Right lobe of liver (tissue), 6 donors: Measurements from ENCODE around the gene BMPER. TPM values are rescaled to one million over a fixed set of nuclear protein-coding genes. Genes with fewer than 3 reads are reported as not detected.

ENCODE experiments used
- ATAC-seq, 4 donors: fragments of 200-7000 bp; cut with Tn5 transposase; one replicate each; pipeline ENCODE4 v1.9.1; 2020; ENCODE audit warnings: mild to moderate bottlenecking in 4 of 4, moderate library complexity in 4 of 4
- DNase-seq, 3 donors: peaks; one replicate each; pipeline ENCODE4 v3.0.0-alpha.2; 2020
- H3K27ac ChIP-seq, 3 donors: fragments of 200-600 bp; one replicate each; pipeline ENCODE4 v1.8.0; 2022
- H3K27me3 ChIP-seq, 2 donors: fragments of 200-600 bp; one replicate each; pipeline ENCODE4 v1.8.0; 2022
- H3K36me3 ChIP-seq, 4 donors: fragments of 200-600 bp; sonication (generic) in 1 of 4; one replicate each; pipeline versions ENCODE4 v1.5.1 to v1.8.0; 2017 to 2022; ENCODE audit warnings: control low read depth in 1 of 4
- H3K4me1 ChIP-seq, 4 donors: fragments of 200-600 bp; sonication (generic) in 1 of 4; one replicate each; pipeline versions ENCODE4 v1.5.1 to v1.8.0; 2017 to 2022; ENCODE audit warnings: control low read depth in 1 of 4
- H3K4me3 ChIP-seq, 3 donors: fragments of 200-600 bp; one replicate each; pipeline ENCODE4 v1.8.0; 2022
- H3K9me3 ChIP-seq, 4 donors: fragments of 200-600 bp; sonication (generic) in 1 of 4; one replicate each; pipeline versions ENCODE4 v1.5.1 to v1.8.0; 2017 to 2022; ENCODE audit warnings: control low read depth in 1 of 4
- POLR2A ChIP-seq: fragments of 450-650 bp; IDR thresholded peaks from one replicate; pipeline ENCODE4 v1.6.1; 2017; ENCODE audit warnings: antibody characterized with exemption, mild to moderate bottlenecking
- WGBS: methylation state at CpG from one replicate; pipeline ENCODE4 v1.1.6; 2018; ENCODE audit warnings: low coverage, low lambda C conversion rate; ENCODE audit not compliant: insufficient coverage; ENCODE audit errors: missing lambda C conversion rate; 5-methylcytosine and 5-hydroxymethylcytosine counted together
- intact Hi-C, 2 donors: fragments of 100-400 bp; cut with DNase I; formaldehyde crosslinking; loops; one replicate each; pipeline versions ENCODE4 v1.11.2 to v1.14.1; 2022
- total RNA-seq, 6 experiments: library from RNA; depleted of rRNA in 2 of 6; stranded (reverse); fragments of >200 nt in 2 of 6; fragmentation: NEBNext Ultra II Directional in 3 of 6; extraction: Animal tissue kit (Norgen Biotek cat#: 25700) in 3 of 6; gene quantifications; one replicate each; pipeline versions ENCODE4 v1.1.0 to v1.2.4, GENCODE V29; 2016 to 2023
- TF ChIP-seq, protein P1 (sequence below), 4 donors: fragments of 200-600 bp in 3 of 4; fragments of 450-650 bp in 1 of 4; IDR thresholded peaks; one replicate each; pipeline versions ENCODE4 v1.5.1 to v1.8.0; 2016 to 2022; ENCODE audit warnings: antibody characterized with exemption in 4 of 4, mild to moderate bottlenecking in 2 of 4
- donor health status: DM: no; HTN: yes; CAD: no.
- donor health status: DM: no; HTN: no; CAD: no.
- donor health status: DM: no; HTN: no; CAD: no.
- donor health status: DM: no; HTN: yes; CAD: no.
- donor health status: DM: no; HTN: yes; CAD: no.

BMPER gene
- total RNA-seq, 6 experiments from 2014 or later: 5.8 to 17.1 (median 10.4) TPM

DNA sequence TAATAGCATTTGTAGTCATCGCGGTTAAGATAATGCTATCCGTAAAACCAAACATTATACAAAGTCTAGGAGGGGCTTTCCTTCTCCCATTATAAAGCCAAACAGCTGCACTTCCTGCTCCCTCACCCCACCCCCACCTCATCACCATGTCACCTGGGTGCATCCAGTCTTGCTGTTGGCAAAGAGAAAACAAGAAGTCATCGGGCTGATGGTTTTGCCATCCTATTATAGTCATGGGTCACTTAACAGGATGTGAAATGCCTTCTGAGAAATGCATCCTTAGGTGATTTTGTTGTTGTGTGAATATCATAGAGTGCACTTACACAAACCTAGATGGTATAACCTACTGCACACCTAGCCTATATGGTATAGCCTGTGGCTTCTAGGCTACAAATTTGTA, 157.0 kb downstream of the BMPER start:
- Histone ChIP-seq H3K4me3 (no peak overlapping the region), H3K36me3 (no peaks in the 10 kb centered on the region), H3K4me1 (no peaks in the 10 kb centered on the region), H3K27ac (no peak overlapping the region), H3K27me3 (no peaks in the 10 kb centered on the region), H3K9me3 (no peaks in the 10 kb centered on the region)
- TF ChIP-seq, protein P1, sequence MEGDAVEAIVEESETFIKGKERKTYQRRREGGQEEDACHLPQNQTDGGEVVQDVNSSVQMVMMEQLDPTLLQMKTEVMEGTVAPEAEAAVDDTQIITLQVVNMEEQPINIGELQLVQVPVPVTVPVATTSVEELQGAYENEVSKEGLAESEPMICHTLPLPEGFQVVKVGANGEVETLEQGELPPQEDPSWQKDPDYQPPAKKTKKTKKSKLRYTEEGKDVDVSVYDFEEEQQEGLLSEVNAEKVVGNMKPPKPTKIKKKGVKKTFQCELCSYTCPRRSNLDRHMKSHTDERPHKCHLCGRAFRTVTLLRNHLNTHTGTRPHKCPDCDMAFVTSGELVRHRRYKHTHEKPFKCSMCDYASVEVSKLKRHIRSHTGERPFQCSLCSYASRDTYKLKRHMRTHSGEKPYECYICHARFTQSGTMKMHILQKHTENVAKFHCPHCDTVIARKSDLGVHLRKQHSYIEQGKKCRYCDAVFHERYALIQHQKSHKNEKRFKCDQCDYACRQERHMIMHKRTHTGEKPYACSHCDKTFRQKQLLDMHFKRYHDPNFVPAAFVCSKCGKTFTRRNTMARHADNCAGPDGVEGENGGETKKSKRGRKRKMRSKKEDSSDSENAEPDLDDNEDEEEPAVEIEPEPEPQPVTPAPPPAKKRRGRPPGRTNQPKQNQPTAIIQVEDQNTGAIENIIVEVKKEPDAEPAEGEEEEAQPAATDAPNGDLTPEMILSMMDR (IDR thresholded peaks at IDR 0.05): no peak
- TF ChIP-seq POLR2A: no peak
- intact Hi-C loops: no loop called here
- WGBS: 78% methylated on average over 4 of the region's 4 CpGs
- ATAC-seq: no peak
- no peak for DNase-seq

GRCh38 chr7:34062826-34063225, 157.5 kb downstream of the BMPER start:
- no peaks in the 10 kb centered on the region for H3K27me3 ChIP-seq

GRCh38 chr7:34064519-34065158, 159.3 kb downstream of the BMPER start:
- TF ChIP-seq, protein P1 (IDR thresholded peaks at IDR 0.05): no peak
- no peak for TF ChIP-seq POLR2A
- DNase-seq (peak; percentile 50 to 73 (median 61)), ATAC-seq (peak; percentile 55 to 95 (median 88))

More at GRCh38 chr7:34062826-34063225, 157.5 kb downstream of the BMPER start:
- Histone ChIP-seq H3K27ac (no peak overlapping the region), H3K36me3 (no peaks in the 10 kb centered on the region), H3K4me3 (no peak overlapping the region), H3K9me3 (no peaks in the 10 kb centered on the region), H3K4me1 (no peaks in the 10 kb centered on the region)
- DNase-seq (no peak), ATAC-seq (no peak)
- TF ChIP-seq, protein P1 (IDR thresholded peaks at IDR 0.05): no peak
- TF ChIP-seq POLR2A: no peak
- intact Hi-C loops: no loop called here

DNA sequence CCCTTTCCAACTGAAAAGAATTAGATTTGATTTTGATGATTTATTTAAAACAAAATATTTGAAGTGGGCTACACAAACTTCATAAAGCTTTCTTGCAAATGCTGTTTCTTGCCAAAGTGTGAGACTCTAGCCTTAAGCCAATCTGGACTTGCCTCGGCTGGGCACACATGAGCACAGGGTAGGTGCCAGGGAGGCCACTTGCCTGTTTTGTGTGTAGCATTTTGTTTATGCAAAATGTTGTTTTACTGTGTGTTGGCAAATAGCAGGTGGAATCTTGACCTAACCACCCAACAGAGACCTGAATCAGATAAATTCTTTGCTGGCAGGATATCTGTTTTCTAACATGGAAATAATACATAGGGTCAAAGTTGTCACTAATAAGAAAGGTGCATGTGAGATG, 161.1 kb downstream of the BMPER start:
- no peaks in the 10 kb centered on the region for H3K9me3 ChIP-seq
- H3K27me3 ChIP-seq: no peaks in the 10 kb centered on the region
- H3K36me3 ChIP-seq: no peaks in the 10 kb centered on the region
- TF ChIP-seq, protein P1 (IDR thresholded peaks at IDR 0.05): no peak
- TF ChIP-seq POLR2A: no peak
- ATAC-seq (no peak), DNase-seq (no peak)
- no peak overlapping the region for H3K4me3 ChIP-seq
- H3K4me1 ChIP-seq: no peaks in the 10 kb centered on the region
- no peak overlapping the region for H3K27ac ChIP-seq
- WGBS: 64% methylated on average over 1 of the region's 1 CpG
- intact Hi-C loops: no loop called here

More at GRCh38 chr7:34064519-34065158, 159.3 kb downstream of the BMPER start:
- H3K4me1 ChIP-seq: no peaks in the 10 kb centered on the region
- no peaks in the 10 kb centered on the region for H3K27me3 ChIP-seq
- no peaks in the 10 kb centered on the region for H3K36me3 ChIP-seq
- no peak overlapping the region for H3K4me3 ChIP-seq
- 30% methylated on average over 3 of the region's 4 CpGs for WGBS
- no peak overlapping the region for H3K27ac ChIP-seq
- no peaks in the 10 kb centered on the region for H3K9me3 ChIP-seq
- intact Hi-C loops: no loop called here
